Measurements from ENCODE around the gene CYTH1.

DNA sequence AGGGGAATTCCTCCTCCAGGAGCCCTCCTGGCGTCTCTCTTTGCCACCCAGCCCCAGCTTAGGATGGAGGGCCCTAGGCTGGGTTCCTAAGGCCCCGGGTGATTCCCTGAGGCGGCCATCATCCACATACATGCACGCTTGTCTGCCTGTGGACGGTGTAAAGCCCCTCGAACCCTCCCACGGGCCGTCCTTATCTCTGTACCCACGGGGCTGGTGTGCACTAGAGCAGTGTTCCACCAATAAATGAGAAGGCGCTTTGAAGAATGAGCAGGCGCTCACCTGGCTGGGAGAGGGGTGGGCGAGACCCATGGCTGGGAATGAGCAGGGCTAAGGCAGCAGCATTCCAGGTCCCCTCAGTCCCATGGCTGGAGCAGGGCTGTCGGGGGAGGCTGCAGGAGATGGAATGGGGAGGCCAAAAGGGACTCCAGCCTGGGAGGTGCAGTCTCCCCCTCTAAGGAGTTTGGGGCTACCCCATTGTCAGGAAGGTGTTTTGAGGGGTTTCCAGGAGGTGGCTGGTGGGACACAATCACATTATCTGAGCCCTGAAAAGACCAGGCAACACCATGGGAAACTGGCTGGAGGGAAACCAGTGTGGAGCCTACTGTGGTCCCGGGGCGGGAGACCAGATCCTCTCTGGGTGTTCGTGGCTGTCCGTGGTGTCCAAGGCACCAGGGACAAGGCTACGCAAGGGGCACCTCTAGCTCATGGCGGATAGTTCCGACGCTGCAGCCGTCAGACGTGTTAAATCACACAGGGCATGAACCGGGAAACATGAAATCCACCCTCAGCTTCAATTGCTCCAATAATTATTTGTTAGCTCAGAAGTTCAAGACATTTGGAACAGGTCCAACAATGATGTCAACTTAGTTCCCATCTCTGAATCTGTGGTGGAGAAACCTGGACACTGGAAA is 117.3 kb downstream of the CYTH1 start:
- no peak for TF ChIP-seq ZNF274 (IDR thresholded peaks at IDR 0.05; ENCODE audit: low read depth, low read length)
- no peak for TF ChIP-seq YY1 (IDR thresholded peaks at IDR 0.05; ENCODE audit: insufficient read depth, insufficient read length)
- no peak for TF ChIP-seq SUZ12 (IDR thresholded peaks at IDR 0.05; ENCODE audit: extremely low read depth, insufficient read depth, insufficient read length)
